SK-N-MC (cell line): ENCODE measurements around the gene TACR1.

ENCODE experiments used
- EZH2 ChIP-seq: fragments of 200-600 bp; sonication (generic); IDR thresholded peaks from one replicate; pipeline ENCODE4 v1.6.1; 2017; ENCODE audit warnings: antibody characterized with exemption
- POLR2AphosphoS5 ChIP-seq: IDR thresholded peaks from 2 replicates; pipeline ENCODE4 v1.6.1; 2012; ENCODE audit warnings: mild to moderate bottlenecking, low read depth, low read length, borderline replicate concordance

GRCh38 chr2:75074228-75074627 lies 125.1 kb downstream of the TACR1 start:
- TF ChIP-seq EZH2 (no peak), POLR2AphosphoS5 (no peak)
